H9 (cell line): ENCODE results near the gene ZFP92. TPM values are rescaled to one million over a fixed set of nuclear protein-coding genes. Genes with fewer than 3 reads are reported as not detected.

ENCODE experiments used
- DNase-seq: peaks from one replicate; pipeline ENCODE4 v3.0.0-alpha.2; 2017
- H2AFZ ChIP-seq: one replicate; pipeline ENCODE4 v1.6.1; 2013; ENCODE audit warnings: mild to moderate bottlenecking, low read length, control low read depth, moderate library complexity
- H2AK5ac ChIP-seq: 2 replicates; pipeline ENCODE4 v1.6.1; 2013; ENCODE audit warnings: low read length, control low read depth, mixed read lengths; ENCODE audit not compliant: insufficient read length
- H2BK120ac ChIP-seq: one replicate; pipeline ENCODE4 v1.6.1; 2013; ENCODE audit warnings: low read depth, mild to moderate bottlenecking, low read length, control low read depth, inconsistent platforms; ENCODE audit not compliant: poor library complexity, severe bottlenecking
- H2BK12ac ChIP-seq: 2 replicates; pipeline ENCODE4 v1.6.1; 2013; ENCODE audit warnings: low read length, control low read depth, mixed read lengths, low read depth; ENCODE audit not compliant: insufficient read length
- H2BK15ac ChIP-seq: 2 replicates; pipeline ENCODE4 v1.6.1; 2013; ENCODE audit warnings: low read depth, low read length, control low read depth
- H2BK20ac ChIP-seq: one replicate; pipeline ENCODE4 v1.6.1; 2013; ENCODE audit warnings: low read depth, mild to moderate bottlenecking, low read length, control low read depth, inconsistent platforms; ENCODE audit not compliant: poor library complexity, severe bottlenecking
- H2BK5ac ChIP-seq: 2 replicates; pipeline ENCODE4 v1.6.1; 2013; ENCODE audit warnings: low read length, control low read depth, mixed read lengths; ENCODE audit not compliant: insufficient read length
- H3K14ac ChIP-seq: 2 replicates; pipeline ENCODE4 v1.6.1; 2013; ENCODE audit warnings: low read length, control low read depth; ENCODE audit not compliant: insufficient read depth
- H3K18ac ChIP-seq: 2 replicates; pipeline ENCODE4 v1.6.1; 2013; ENCODE audit warnings: low read depth, mild to moderate bottlenecking, mixed read lengths, low read length, control low read depth; ENCODE audit not compliant: insufficient read length
- H3K23ac ChIP-seq: 2 replicates; pipeline ENCODE4 v1.6.1; 2013; ENCODE audit warnings: low read length, control low read depth, mixed read lengths, low read depth; ENCODE audit not compliant: insufficient read length
- H3K23me2 ChIP-seq: 2 replicates; pipeline ENCODE4 v1.6.1; 2013; ENCODE audit warnings: low read depth, mild to moderate bottlenecking, mixed read lengths, low read length, control low read depth; ENCODE audit not compliant: insufficient read length, poor library complexity, severe bottlenecking
- H3K27ac ChIP-seq: 2 replicates; pipeline ENCODE4 v1.5.1; 2013; ENCODE audit warnings: low read length, control low read depth, mixed read lengths, low read depth; ENCODE audit not compliant: insufficient read length
- H3K27me3 ChIP-seq: 2 replicates; pipeline ENCODE4 v1.6.1; 2013; ENCODE audit warnings: low read length, control low read depth, inconsistent platforms; ENCODE audit not compliant: insufficient read depth
- H3K4ac ChIP-seq: 2 replicates; pipeline ENCODE4 v1.6.1; 2013; ENCODE audit warnings: low read depth, mild to moderate bottlenecking, control low read depth, inconsistent platforms, low read length, moderate library complexity
- H3K4me1 ChIP-seq: 2 replicates; pipeline ENCODE4 v1.6.1; 2013; ENCODE audit warnings: low read length, control low read depth, inconsistent platforms; ENCODE audit not compliant: insufficient read depth
- H3K4me2 ChIP-seq: 2 replicates; pipeline ENCODE4 v1.6.1; 2013; ENCODE audit warnings: low read length, control low read depth, mixed read lengths; ENCODE audit not compliant: insufficient read length, insufficient read depth
- H3K56ac ChIP-seq: 2 replicates; pipeline ENCODE4 v1.6.1; 2013; ENCODE audit warnings: low read depth, mild to moderate bottlenecking, mixed read lengths, low read length, control low read depth; ENCODE audit not compliant: insufficient read length
- H3K79me1 ChIP-seq: 2 replicates; pipeline ENCODE4 v1.6.1; 2013; ENCODE audit warnings: low read depth, mild to moderate bottlenecking, moderate library complexity, low read length, control low read depth, inconsistent platforms; ENCODE audit not compliant: insufficient read depth, poor library complexity, severe bottlenecking
- H3K79me2 ChIP-seq: 2 replicates; pipeline ENCODE4 v1.6.1; 2013; ENCODE audit warnings: low read length, control low read depth, inconsistent platforms; ENCODE audit not compliant: insufficient read depth
- H3K9ac ChIP-seq: 2 replicates; pipeline ENCODE4 v1.6.1; 2013; ENCODE audit warnings: low read length, control low read depth, mixed read lengths; ENCODE audit not compliant: insufficient read length; ENCODE audit errors: extremely low read depth
- H3K9me3 ChIP-seq: one replicate; pipeline ENCODE4 v1.6.1; 2013; ENCODE audit warnings: low read depth, low read length, inconsistent platforms; ENCODE audit not compliant: control insufficient read depth
- H3T11ph ChIP-seq: one replicate; pipeline ENCODE4 v1.6.1; 2013; ENCODE audit warnings: mild to moderate bottlenecking, low read length, control low read depth, inconsistent platforms
- H4K20me1 ChIP-seq: one replicate; pipeline ENCODE4 v1.6.1; 2013; ENCODE audit not compliant: control insufficient read depth, insufficient read length, insufficient read depth
- H4K5ac ChIP-seq: 2 replicates; pipeline ENCODE4 v1.6.1; 2013; ENCODE audit warnings: low read depth, mild to moderate bottlenecking, mixed read lengths, low read length, control low read depth; ENCODE audit not compliant: insufficient read length
- H4K8ac ChIP-seq: replicated peaks from 2 replicates; pipeline ENCODE4 v1.6.1; 2013; ENCODE audit warnings: low read length, control low read depth, mixed read lengths, low read depth; ENCODE audit not compliant: insufficient read length
- H4K91ac ChIP-seq: 2 replicates; pipeline ENCODE4 v1.6.1; 2013; ENCODE audit warnings: low read depth, mild to moderate bottlenecking, moderate library complexity, mixed read lengths, low read length, control low read depth; ENCODE audit not compliant: insufficient read length
- H3K27ac Mint-ChIP-seq, 3 experiments: 2 replicates in 2 of 3; 3 replicates in 1 of 3; pipeline ENCODE4 v1.8.0; 2020 to 2021; ENCODE audit warnings: mixed read lengths in 3 of 3, mild to moderate bottlenecking in 1 of 3, moderate library complexity in 1 of 3
- H3K27me3 Mint-ChIP-seq: 2 replicates; pipeline ENCODE4 v1.8.0; 2021; ENCODE audit warnings: low read depth, mild to moderate bottlenecking, moderate library complexity, mixed read lengths
- H3K36me3 Mint-ChIP-seq, 3 experiments: 2 replicates in 2 of 3; 3 replicates in 1 of 3; pipeline ENCODE4 v1.8.0; 2020 to 2021; ENCODE audit warnings: low read depth in 3 of 3, mixed read lengths in 3 of 3; ENCODE audit not compliant: insufficient read depth in 1 of 3
- H3K4me1 Mint-ChIP-seq, 2 experiments: 2 replicates each; pipeline ENCODE4 v1.8.0; 2020; ENCODE audit warnings: mixed read lengths in 2 of 2
- H3K4me3 Mint-ChIP-seq, 2 experiments: 2 replicates in 1 of 2; 3 replicates in 1 of 2; pipeline ENCODE4 v1.8.0; 2020 to 2021; ENCODE audit warnings: mild to moderate bottlenecking in 2 of 2, mixed read lengths in 2 of 2, moderate library complexity in 1 of 2
- H3K9me3 Mint-ChIP-seq, 2 experiments: 2 replicates in 1 of 2; 3 replicates in 1 of 2; pipeline ENCODE4 v1.8.0; 2020; ENCODE audit warnings: mild to moderate bottlenecking in 2 of 2, mixed read lengths in 2 of 2, moderate library complexity in 1 of 2
- WGBS: extraction: QIAGEN DNeasy Blood & Tissue Kit; methylation state at CpG from one replicate; pipeline ENCODE4 v1.1.7; 2013; ENCODE audit warnings: missing lambda C conversion rate, low lambda C conversion rate, mixed read lengths; ENCODE audit not compliant: insufficient read length; ENCODE audit errors: extremely low coverage; 5-methylcytosine and 5-hydroxymethylcytosine counted together
- total RNA-seq: library from RNA; stranded (reverse); gene quantifications from 2 replicates; pipeline ENCODE4 v1.2.1, GENCODE V29; 2021
- TF ChIP-seq, protein P1 (sequence below): fragments of 200-600 bp; sonication (generic); conservative IDR thresholded peaks from 3 replicates; pipeline ENCODE4 v1.8.0; 2021; ENCODE audit warnings: antibody characterized with exemption, mild to moderate bottlenecking

ZFP92 gene
- total RNA-seq, 1 experiment from 2014 or later = 0.68 TPM

DNA sequence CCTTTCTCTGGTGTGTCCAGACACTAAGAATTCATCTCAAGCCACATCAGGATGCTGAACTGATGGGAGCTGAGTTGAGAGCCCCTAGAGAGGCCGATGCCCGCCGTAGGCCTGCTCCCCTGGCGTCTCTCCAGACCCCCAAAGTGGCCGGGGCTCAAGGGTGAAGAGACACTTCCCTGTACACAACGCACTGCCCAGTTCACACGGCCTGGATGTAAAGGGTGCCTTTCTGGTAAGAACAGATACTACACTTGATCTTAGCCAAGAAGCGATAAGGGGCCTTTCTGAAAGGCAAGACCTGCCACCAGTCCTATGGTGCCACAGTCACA lies 39.6 kb downstream of the ZFP92 start:
- no peak overlapping the region for H4K91ac ChIP-seq
- Mint-ChIP-seq H3K4me3 (no peak overlapping the region), H3K36me3 (peaks cover 16 to 36% (median 24%) of the 10 kb centered on the region in 3 experiments; a peak in 5 of 7 replicates), H3K27ac (no peak overlapping the region), H3K27me3 (no peaks in the 10 kb centered on the region), H3K9me3 (peaks cover 63 to 76% of the 10 kb centered on the region in 2 experiments), H3K4me1 (no peaks in the 10 kb centered on the region)
- H3T11ph ChIP-seq = no peak overlapping the region
- no peak overlapping the region for H2BK12ac ChIP-seq
- H2BK15ac ChIP-seq = no peak overlapping the region
- H3K18ac ChIP-seq = no peak overlapping the region
- no CpG with 5 or more reads among the region's 8 CpGs for WGBS
- H3K4me2 ChIP-seq = no peak overlapping the region
- no peak overlapping the region for H2AK5ac ChIP-seq
- no peak overlapping the region for H4K5ac ChIP-seq
- no peak overlapping the region for H2AFZ ChIP-seq
- H3K9me3 ChIP-seq = peaks cover 35% of the 10 kb centered on the region
- H3K27ac ChIP-seq = no peak overlapping the region
- H2BK5ac ChIP-seq = no peak overlapping the region
- no peaks in the 10 kb centered on the region for H3K23me2 ChIP-seq
- H3K79me2 ChIP-seq = no peaks in the 10 kb centered on the region
- H3K9ac ChIP-seq = no peak overlapping the region
- no peaks in the 10 kb centered on the region for H4K20me1 ChIP-seq
- H3K4me1 ChIP-seq = no peaks in the 10 kb centered on the region
- TF ChIP-seq, protein P1, sequence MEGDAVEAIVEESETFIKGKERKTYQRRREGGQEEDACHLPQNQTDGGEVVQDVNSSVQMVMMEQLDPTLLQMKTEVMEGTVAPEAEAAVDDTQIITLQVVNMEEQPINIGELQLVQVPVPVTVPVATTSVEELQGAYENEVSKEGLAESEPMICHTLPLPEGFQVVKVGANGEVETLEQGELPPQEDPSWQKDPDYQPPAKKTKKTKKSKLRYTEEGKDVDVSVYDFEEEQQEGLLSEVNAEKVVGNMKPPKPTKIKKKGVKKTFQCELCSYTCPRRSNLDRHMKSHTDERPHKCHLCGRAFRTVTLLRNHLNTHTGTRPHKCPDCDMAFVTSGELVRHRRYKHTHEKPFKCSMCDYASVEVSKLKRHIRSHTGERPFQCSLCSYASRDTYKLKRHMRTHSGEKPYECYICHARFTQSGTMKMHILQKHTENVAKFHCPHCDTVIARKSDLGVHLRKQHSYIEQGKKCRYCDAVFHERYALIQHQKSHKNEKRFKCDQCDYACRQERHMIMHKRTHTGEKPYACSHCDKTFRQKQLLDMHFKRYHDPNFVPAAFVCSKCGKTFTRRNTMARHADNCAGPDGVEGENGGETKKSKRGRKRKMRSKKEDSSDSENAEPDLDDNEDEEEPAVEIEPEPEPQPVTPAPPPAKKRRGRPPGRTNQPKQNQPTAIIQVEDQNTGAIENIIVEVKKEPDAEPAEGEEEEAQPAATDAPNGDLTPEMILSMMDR = no peak
- H3K14ac ChIP-seq = no peak overlapping the region
- H2BK20ac ChIP-seq = no peak overlapping the region
- no peak for DNase-seq
- no peak overlapping the region for H4K8ac ChIP-seq
- no peak overlapping the region for H2BK120ac ChIP-seq
- H3K27me3 ChIP-seq = no peaks in the 10 kb centered on the region
- no peaks in the 10 kb centered on the region for H3K79me1 ChIP-seq
- H3K23ac ChIP-seq = no peak overlapping the region
- no peak overlapping the region for H3K56ac ChIP-seq
- no peak overlapping the region for H3K4ac ChIP-seq
